ENCODE results near the gene TLE3.

The TLE3 gene

GRCh38 chr15:70058642-70059360 is 38.9 kb downstream of the TLE3 start:
- Histone ChIP-seq H3K9me3 (ENCODE audit: control insufficient read depth, low read length) (no peaks in the 10 kb centered on the region), H3K27me3 (replicated peaks; ENCODE audit: control insufficient read depth, insufficient read depth, low read length) (no peaks in the 10 kb centered on the region), H3K4me3 (ENCODE audit: low read length) (no peak overlapping the region), H3K4me1 (ENCODE audit: control insufficient read depth, insufficient read depth, low read length) (peaks cover 12% of the 10 kb centered on the region), H3K9ac (ENCODE audit: low read length) (no peak overlapping the region), H3K36me3 (ENCODE audit: control insufficient read depth, insufficient read depth, low read length, severe bottlenecking) (peaks cover 83% of the 10 kb centered on the region)
- DNase-seq (ENCODE audit: low read depth), result no peak

GRCh38 chr15:70057931-70058641 is 39.6 kb downstream of the TLE3 start:
- no peak for DNase-seq (ENCODE audit: low read depth)
- H3K9ac ChIP-seq (ENCODE audit: low read length), result no peak overlapping the region
- H3K4me3 ChIP-seq (ENCODE audit: low read length), result no peak overlapping the region
- H3K36me3 ChIP-seq (ENCODE audit: control insufficient read depth, insufficient read depth, low read length, severe bottlenecking), result peaks cover 90% of the 10 kb centered on the region
- H3K4me1 ChIP-seq (ENCODE audit: control insufficient read depth, insufficient read depth, low read length), result peaks cover 7% of the 10 kb centered on the region
- no peaks in the 10 kb centered on the region for H3K9me3 ChIP-seq (ENCODE audit: control insufficient read depth, low read length)
- no peaks in the 10 kb centered on the region for H3K27me3 ChIP-seq (replicated peaks; ENCODE audit: control insufficient read depth, insufficient read depth, low read length)

- Histone ChIP-seq H3K36me3 (ENCODE audit: control insufficient read depth, insufficient read depth, low read length, severe bottlenecking) (peaks cover 95% of the 10 kb centered on the region), H3K4me3 (ENCODE audit: low read length) (no peak overlapping the region), H3K27me3 (replicated peaks; ENCODE audit: control insufficient read depth, insufficient read depth, low read length) (no peaks in the 10 kb centered on the region), H3K9ac (ENCODE audit: low read length) (no peak overlapping the region), H3K4me1 (ENCODE audit: control insufficient read depth, insufficient read depth, low read length) (no peaks in the 10 kb centered on the region), H3K9me3 (ENCODE audit: control insufficient read depth, low read length) (no peaks in the 10 kb centered on the region)
- no peak for DNase-seq (ENCODE audit: low read depth)
These were observed 41.5 kb downstream of the TLE3 start for GRCh38 chr15:70056091-70056680.

- H3K36me3 ChIP-seq (ENCODE audit: control insufficient read depth, insufficient read depth, low read length, severe bottlenecking), result peaks cover 96% of the 10 kb centered on the region
- H3K9me3 ChIP-seq (ENCODE audit: control insufficient read depth, low read length), result no peaks in the 10 kb centered on the region
- no peaks in the 10 kb centered on the region for H3K27me3 ChIP-seq (replicated peaks; ENCODE audit: control insufficient read depth, insufficient read depth, low read length)
- no peaks in the 10 kb centered on the region for H3K4me1 ChIP-seq (ENCODE audit: control insufficient read depth, insufficient read depth, low read length)
- no peak overlapping the region for H3K9ac ChIP-seq (ENCODE audit: low read length)
- H3K4me3 ChIP-seq (ENCODE audit: low read length), result no peak overlapping the region
- no peak for DNase-seq (ENCODE audit: low read depth)
These were observed 42.1 kb downstream of the TLE3 start for GRCh38 chr15:70055601-70056051.

- no peaks in the 10 kb centered on the region for H3K27me3 ChIP-seq (replicated peaks; ENCODE audit: control insufficient read depth, insufficient read depth, low read length)
- H3K9ac ChIP-seq (ENCODE audit: low read length), result no peak overlapping the region
- no peaks in the 10 kb centered on the region for H3K9me3 ChIP-seq (ENCODE audit: control insufficient read depth, low read length)
- H3K4me1 ChIP-seq (ENCODE audit: control insufficient read depth, insufficient read depth, low read length), result no peaks in the 10 kb centered on the region
- peaks cover 96% of the 10 kb centered on the region for H3K36me3 ChIP-seq (ENCODE audit: control insufficient read depth, insufficient read depth, low read length, severe bottlenecking)
- no peak overlapping the region for H3K4me3 ChIP-seq (ENCODE audit: low read length)
- DNase-seq (ENCODE audit: low read depth), result no peak
These were observed 42.8 kb downstream of the TLE3 start for GRCh38 chr15:70054884-70055387.

GRCh38 chr15:70054366-70054765 is 43.4 kb downstream of the TLE3 start:
- Histone ChIP-seq H3K4me1 (ENCODE audit: control insufficient read depth, insufficient read depth, low read length) (no peaks in the 10 kb centered on the region), H3K4me3 (ENCODE audit: low read length) (no peak overlapping the region), H3K27me3 (replicated peaks; ENCODE audit: control insufficient read depth, insufficient read depth, low read length) (no peaks in the 10 kb centered on the region), H3K9me3 (ENCODE audit: control insufficient read depth, low read length) (no peaks in the 10 kb centered on the region), H3K36me3 (ENCODE audit: control insufficient read depth, insufficient read depth, low read length, severe bottlenecking) (peaks cover 96% of the 10 kb centered on the region), H3K9ac (ENCODE audit: low read length) (no peak overlapping the region)
- no peak for DNase-seq (ENCODE audit: low read depth)

- Histone ChIP-seq H3K9me3 (ENCODE audit: control insufficient read depth, low read length) (no peaks in the 10 kb centered on the region), H3K9ac (ENCODE audit: low read length) (no peak overlapping the region), H3K4me1 (ENCODE audit: control insufficient read depth, insufficient read depth, low read length) (no peaks in the 10 kb centered on the region), H3K27me3 (replicated peaks; ENCODE audit: control insufficient read depth, insufficient read depth, low read length) (no peaks in the 10 kb centered on the region), H3K4me3 (ENCODE audit: low read length) (no peak overlapping the region), H3K36me3 (ENCODE audit: control insufficient read depth, insufficient read depth, low read length, severe bottlenecking) (peaks cover 96% of the 10 kb centered on the region)
- no peak for DNase-seq (ENCODE audit: low read depth)
These were observed 43.9 kb downstream of the TLE3 start for GRCh38 chr15:70053716-70054229.

- H3K9ac ChIP-seq (ENCODE audit: low read length), result no peak overlapping the region
- peaks cover 2% of the 10 kb centered on the region for H3K4me1 ChIP-seq (ENCODE audit: control insufficient read depth, insufficient read depth, low read length)
- peaks cover 91% of the 10 kb centered on the region for H3K36me3 ChIP-seq (ENCODE audit: control insufficient read depth, insufficient read depth, low read length, severe bottlenecking)
- no peak for DNase-seq (ENCODE audit: low read depth)
- no peak overlapping the region for H3K4me3 ChIP-seq (ENCODE audit: low read length)
- H3K27me3 ChIP-seq (replicated peaks; ENCODE audit: control insufficient read depth, insufficient read depth, low read length), result no peaks in the 10 kb centered on the region
- H3K9me3 ChIP-seq (ENCODE audit: control insufficient read depth, low read length), result no peaks in the 10 kb centered on the region
These were observed 44.6 kb downstream of the TLE3 start for GRCh38 chr15:70053001-70053715.

GRCh38 chr15:70051948-70052633 is 45.6 kb downstream of the TLE3 start:
- Histone ChIP-seq H3K4me3 (ENCODE audit: low read length) (no peak overlapping the region), H3K27me3 (replicated peaks; ENCODE audit: control insufficient read depth, insufficient read depth, low read length) (no peaks in the 10 kb centered on the region), H3K36me3 (ENCODE audit: control insufficient read depth, insufficient read depth, low read length, severe bottlenecking) (peaks cover 80% of the 10 kb centered on the region), H3K4me1 (ENCODE audit: control insufficient read depth, insufficient read depth, low read length) (peaks cover 13% of the 10 kb centered on the region), H3K9ac (ENCODE audit: low read length) (no peak overlapping the region), H3K9me3 (ENCODE audit: control insufficient read depth, low read length) (no peaks in the 10 kb centered on the region)
- no peak for DNase-seq (ENCODE audit: low read depth)

- Histone ChIP-seq H3K4me3 (ENCODE audit: low read length) (no peak overlapping the region), H3K4me1 (ENCODE audit: control insufficient read depth, insufficient read depth, low read length) (peaks cover 20% of the 10 kb centered on the region), H3K9ac (ENCODE audit: low read length) (no peak overlapping the region), H3K36me3 (ENCODE audit: control insufficient read depth, insufficient read depth, low read length, severe bottlenecking) (peaks cover 70% of the 10 kb centered on the region), H3K27me3 (replicated peaks; ENCODE audit: control insufficient read depth, insufficient read depth, low read length) (no peaks in the 10 kb centered on the region), H3K9me3 (ENCODE audit: control insufficient read depth, low read length) (no peaks in the 10 kb centered on the region)
- DNase-seq (ENCODE audit: low read depth), result no peak
These were observed 46.7 kb downstream of the TLE3 start for GRCh38 chr15:70050970-70051369.
